Stimulated activated CD8-positive, alpha-beta memory T cell treated with anti-CD3 and anti-CD28 coated beads, Interleukin-4, amount 100 ng/mL, for 4 hours (primary cell): ENCODE measurements around the gene TMEM51.

Experiments
- DNase-seq, 2 donors: peaks; one replicate each; pipeline ENCODE4 v3.0.0-alpha.2; 2020; ENCODE audit warnings: low read depth in 2 of 2, low spot score in 1 of 2

TMEM51 gene

DNA sequence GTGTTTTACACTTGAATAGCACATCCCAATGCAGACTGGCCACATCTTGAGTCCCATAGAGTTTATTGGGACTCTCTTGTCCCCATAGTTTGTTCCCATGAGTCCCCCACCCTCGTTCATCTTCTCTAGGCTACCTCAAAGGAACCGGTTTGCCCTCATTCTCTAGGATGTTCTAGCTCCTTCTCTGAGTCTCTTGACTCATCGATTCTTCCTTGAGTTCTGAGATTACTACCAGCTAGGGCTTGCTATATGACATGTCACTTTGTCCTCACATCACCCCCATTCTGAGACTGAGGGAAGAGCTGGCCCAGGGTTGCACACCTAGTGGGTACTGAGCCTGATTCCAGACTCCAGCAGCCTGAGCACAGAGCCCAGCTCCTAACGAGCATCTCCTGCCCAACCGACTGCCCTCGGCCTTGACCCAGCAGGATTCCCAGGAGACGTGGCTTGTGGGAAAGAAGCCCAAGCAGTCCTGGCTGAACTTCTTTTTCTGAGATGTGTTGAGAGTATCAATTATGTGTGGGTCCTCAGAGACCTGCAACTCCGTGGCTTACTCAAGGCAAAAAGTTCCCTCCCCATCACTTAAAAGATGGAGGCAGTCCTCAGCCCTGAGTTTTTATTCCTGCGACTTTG is 42.0 kb downstream of the TMEM51 start:
- DNase-seq = no peak

- DNase-seq = no peak
Measured at GRCh38 chr1:15196069-15196468, 42.5 kb downstream of the TMEM51 start.

DNA sequence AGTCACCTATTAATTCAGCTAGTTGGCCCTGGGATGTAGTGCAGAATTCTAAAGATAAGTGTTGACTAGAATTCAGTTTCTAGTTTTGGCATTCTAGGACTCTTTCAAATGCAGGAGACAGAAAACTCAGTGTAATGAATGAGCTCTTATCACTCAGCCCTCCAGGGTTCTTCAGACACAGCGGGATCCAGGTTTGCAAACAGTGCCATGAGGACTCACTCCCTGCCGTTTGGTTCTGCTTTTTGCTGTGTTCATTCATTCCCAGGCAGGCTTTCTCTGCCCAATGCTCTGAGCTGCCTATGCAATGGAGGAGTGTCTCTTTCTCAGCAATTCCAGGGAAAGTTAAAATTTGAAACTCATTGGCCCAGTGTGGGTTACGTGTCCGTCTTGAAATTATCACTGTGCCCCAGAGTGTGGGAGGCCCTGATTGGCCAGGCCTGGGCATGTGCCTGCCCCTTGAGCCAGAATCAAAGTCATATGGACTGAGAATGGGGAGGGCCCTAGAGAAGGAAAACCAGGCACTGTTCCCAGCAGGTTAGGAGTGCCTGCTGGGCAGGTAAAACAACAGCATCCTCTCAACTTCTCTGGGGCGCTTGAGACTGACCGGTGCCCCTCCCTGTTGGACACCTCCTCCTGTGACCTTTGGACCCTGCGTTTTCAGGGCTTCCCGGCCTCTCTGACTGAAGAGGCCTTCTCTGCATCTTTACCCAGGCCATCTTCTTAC is 43.4 kb downstream of the TMEM51 start:
- DNase-seq = no peak

GRCh38 chr1:15197591-15198447 is 44.3 kb downstream of the TMEM51 start:
- DNase-seq = no peak

DNA sequence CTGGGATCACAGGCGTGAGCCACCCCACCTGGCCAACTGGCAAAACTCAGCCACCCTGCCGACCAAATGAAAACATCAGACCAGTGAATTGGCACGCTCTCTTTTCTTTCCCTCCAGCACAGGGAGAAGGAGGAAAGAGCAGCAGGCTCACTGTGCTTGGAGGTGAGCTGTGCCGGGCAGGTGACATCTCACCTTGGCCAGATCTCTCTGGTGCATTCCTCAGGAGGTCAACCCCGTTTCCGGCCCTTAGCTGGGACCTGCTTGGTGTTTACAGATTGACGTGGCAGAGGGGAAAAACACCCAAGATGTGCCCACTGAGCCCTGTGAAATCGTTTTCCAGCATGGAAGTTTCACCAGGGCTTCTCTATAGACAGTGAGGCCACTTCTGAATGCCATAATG is 45.1 kb downstream of the TMEM51 start:
- no peak for DNase-seq

- DNase-seq = no peak
Measured at GRCh38 chr1:15201221-15201620, 47.7 kb downstream of the TMEM51 start.

DNA sequence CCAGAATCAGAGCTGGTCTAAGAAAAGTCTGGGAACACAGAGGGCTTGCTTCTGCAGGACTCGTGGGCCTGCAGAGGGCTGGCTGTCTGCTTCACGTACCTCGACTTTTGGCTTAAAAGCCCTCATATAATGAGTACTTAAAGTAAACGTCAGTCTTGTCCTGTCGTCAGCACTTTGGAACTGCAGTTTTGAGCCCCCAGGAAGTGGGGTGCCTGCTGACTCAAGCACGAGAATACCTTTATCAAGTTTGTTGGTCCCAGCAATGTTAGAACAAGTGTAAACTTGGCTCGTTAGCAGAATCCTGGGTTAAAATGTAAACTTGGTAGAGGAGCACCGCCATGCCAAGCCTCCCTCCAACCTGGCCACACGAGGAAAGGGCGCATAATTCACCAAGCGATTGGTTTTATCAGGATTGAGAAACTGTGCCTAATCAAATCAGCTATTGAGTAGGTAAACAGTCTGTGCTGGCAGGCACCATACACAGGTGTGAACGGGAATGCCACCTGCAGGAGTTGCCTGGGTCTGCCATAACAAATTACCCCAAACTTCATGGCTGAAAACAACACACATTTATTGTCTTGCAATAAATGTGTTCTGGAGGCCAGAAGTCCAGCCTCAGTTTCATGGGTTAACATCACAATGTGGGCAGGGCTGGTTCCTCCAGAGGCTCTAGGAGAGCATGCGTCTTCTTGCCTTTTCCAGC is 48.5 kb downstream of the TMEM51 start:
- DNase-seq = no peak

DNA sequence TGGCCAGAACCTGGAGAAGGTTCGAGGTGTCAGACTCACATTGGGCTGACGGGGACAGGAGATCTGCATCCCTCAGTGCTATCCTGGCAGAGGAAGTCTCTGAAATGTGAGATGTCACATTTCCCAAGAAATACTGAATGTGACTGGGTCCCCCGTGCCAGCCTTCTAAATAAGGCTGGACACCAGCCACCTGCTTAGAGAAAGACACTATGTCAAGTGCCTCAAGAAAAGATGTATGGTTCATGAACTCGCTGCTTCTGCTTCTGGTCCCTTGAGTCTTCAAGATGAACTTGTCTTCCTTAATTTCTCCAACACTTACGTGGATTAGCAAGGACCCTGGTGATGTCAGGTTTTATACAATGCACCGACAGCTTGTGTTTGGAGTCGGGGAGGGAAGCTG is 51.4 kb downstream of the TMEM51 start:
- DNase-seq = no peak

GRCh38 chr1:15205586-15206346 is 52.2 kb downstream of the TMEM51 start:
- no peak for DNase-seq

- DNase-seq = no peak
Measured at GRCh38 chr1:15206418-15207030, 53.0 kb downstream of the TMEM51 start.

DNA sequence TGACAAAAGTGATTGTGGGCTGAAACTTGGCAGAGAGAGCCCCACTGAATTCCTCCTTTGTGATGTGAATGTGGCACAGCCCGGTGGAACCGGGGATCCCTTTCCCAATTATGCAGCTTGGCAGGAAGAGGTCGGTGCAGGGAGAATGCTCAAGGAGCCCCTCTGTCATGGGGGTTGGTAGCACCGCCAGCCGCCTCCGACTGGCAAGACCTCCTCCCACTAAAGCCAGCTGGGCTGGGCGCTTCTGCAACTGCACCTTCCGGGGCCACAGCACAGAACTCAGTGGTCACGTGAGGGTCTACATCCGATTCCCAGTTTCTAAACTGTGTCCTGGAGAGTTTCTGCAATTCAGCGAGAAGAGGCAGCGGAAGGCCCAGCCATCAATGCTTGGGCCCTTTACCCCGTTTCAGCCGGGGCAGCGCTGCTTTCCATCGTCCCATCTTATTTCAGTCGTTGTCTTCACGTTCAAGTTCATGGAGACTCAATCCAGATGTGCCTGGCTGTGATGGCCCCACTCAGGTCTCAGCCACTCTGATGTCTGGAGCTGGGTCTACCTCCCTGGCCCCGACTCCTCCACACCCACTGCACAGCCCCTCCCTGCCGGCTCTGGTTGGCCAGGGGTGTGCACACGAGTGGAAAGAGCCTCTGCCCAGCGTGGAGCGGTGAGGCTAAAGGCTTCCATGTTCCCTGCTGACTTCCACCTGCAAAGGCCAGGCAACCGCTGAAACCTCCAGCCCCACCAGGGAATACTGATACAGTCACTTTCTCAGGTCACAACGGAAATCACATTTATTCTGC is 53.7 kb downstream of the TMEM51 start:
- no peak for DNase-seq

DNA sequence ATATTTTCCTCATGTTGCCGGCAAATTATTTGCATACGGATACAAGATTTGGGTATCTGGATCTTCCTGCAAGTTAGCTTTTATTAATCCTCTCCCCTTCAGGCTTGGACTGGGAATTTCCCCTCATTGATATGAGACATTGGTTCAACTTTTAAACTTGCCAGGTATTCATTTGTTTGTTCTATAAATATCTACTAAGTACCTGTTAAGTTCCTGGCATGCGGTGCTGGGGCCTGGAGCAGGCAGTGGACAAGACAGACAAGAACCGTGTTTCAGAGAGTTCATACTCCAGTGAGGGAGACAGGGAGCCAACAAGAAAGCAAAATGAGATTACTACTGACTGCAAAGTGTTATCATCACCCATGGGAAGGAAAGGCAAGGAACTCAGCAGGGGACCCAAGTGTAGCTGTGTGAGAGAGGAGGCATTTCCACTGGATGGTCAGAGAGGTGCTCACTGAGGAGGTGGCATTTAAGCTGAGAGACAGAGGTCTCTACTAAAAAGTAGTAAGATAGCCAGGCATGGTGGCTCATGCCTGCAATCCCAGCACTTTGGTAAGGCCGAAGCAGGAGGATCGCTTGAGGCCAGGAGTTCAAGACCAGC is 54.4 kb downstream of the TMEM51 start:
- DNase-seq = no peak

DNA sequence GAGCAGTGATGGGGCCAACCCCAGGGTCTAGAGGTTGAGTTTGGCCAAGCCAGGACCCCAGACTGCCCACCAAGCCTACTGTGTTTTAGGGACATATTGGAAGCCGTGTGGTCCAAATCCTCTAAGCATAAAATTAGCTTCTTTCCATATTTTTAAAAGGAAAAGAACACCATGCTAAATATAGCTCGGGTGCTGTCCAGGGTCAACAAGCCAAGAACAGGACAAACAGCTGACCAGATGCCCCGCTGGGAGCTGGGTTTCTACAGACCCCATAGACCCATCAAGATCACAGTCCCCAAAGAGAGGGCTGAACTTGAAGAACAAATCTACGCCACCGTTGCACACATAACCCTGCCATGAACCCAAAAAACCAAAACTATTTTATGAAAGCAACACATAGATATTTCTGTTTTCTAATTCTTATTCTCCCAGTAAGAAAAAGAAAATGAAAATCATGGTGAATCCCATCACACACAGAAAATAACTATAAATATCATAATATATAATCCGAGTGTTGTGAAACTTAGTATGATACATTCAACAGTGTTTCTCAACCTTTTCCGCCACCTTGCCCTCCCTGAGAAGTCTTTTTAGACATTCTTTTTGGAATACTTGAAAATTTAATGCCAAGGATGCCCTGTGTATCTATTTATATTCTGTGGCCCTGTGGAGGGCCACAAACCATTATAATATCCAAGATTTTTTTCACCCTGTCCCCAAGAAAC is 57.3 kb downstream of the TMEM51 start:
- DNase-seq = no peak

DNA sequence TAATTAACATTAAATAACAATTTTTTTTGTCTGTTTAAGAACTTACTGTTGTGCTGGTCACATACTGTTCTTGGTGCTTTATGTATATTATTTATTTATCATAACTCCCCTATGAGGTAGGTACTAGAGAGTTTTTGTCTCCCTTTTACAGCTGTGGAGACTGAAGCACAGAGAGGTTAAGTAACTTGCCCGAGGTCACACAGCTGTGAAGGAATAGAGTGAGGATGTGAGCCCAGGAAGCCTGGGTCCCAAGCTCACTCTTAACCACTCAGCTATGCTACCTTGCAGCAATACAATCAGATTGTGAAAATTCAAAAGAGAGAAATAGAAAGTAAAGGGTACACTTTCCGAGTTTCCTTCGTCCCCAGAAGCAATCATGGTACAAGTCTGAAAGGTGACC is 57.9 kb downstream of the TMEM51 start:
- no peak for DNase-seq

DNA sequence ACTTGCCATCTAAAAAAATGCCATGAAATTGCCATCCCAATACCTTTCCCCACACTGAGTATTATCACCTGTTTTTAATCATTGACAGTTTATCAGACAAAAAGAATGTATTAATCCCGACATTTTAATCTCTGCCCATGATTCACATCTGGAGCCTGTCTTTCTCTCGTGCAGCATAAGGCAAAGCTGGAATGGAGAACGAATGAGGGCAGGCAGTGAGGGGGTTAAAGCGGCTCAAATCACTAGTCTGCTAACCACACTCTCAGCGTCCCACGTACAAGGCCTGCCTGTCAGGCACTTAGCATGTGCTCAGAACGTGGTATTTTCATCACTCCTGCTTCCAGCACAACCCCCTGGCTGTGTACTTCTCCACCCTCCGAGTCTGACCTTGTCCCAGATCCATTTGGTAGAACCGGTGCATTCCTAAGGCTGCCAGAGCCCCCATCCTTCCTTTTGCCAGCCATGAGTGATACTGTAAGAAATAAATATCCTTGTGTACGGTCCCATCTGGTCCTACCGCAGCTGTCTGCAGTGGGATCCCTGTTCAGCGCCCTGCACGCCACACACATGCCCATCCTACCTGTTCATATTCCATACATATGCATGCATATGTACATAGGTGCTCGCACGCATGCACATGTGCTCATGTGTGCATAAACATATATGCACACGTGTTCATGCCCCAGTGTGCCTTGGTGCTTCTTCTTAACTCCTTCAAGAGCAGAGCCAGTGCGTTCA is 58.8 kb downstream of the TMEM51 start:
- no peak for DNase-seq

DNA sequence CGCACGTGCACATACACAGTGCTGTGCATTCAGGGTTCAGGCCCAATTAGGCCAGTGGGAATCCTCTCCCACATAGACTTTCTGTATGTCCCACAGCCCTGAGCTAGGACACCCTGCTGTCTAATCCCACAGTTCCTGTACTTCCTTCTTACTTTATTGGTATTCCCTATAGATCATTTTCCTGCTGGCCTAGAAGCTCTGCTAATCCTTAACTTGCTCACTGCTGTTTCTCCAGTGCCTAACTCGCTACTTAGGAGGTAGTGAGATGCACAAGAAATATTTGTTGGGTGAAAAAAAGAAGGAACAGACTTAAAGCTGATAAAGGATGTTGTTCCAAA is 59.4 kb downstream of the TMEM51 start:
- DNase-seq = no peak

DNA sequence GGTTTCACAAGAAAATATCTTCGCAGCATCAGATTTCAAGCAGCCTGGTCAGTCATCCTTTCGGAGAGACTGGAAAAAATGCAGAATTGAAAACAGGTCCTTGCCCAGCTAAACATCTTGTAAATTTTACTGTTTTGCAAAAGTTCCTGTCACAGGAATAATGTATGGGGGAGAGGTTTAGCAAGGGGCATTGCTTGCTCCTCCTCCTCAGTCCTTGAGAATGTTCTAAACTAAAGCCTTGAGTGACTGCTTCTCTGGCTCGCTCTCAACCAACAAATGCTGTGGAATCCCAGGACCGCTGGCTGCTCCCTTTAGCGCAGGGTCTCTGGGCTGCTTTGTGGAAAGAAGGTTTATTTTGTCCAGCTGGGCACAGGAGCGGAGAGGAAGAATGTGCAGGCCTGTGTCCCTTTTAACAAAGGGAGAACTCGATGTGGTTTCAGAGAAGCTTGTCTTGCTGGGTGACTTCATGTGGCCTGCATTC is 59.8 kb downstream of the TMEM51 start:
- DNase-seq = no peak

- DNase-seq = no peak
Measured at GRCh38 chr1:15214527-15214926, 61.0 kb downstream of the TMEM51 start.
